Left renal pelvis (tissue), 4 donors: Measurements from ENCODE around the gene PHAF1. TPM values are rescaled to one million over a fixed set of nuclear protein-coding genes. Genes with fewer than 3 reads are reported as not detected.

Experiments used
- DNase-seq, 4 donors: peaks; one replicate each; pipeline ENCODE4 v3.0.0-alpha.2; 2013; ENCODE audit warnings: low read depth in 4 of 4, low spot score in 3 of 4
- polyA plus RNA-seq, 4 donors: library from polyadenylated mRNA; unstranded; fragments of 120-200 nt; gene quantifications; one replicate each; pipeline ENCODE4 v1.2.1, GENCODE V29; 2013; ENCODE audit not compliant: insufficient read length in 4 of 4

Gene PHAF1
- polyA plus RNA-seq, 4 donors: 21.4 to 28.3 (median 24.6) TPM

GRCh38 chr16:67177743-67178699, 68.3 kb downstream of the PHAF1 start:
- no peak for DNase-seq

- no peak for DNase-seq
Measured at GRCh38 chr16:67179421-67180080, 69.8 kb downstream of the PHAF1 start.

GRCh38 chr16:67180166-67180565, 70.4 kb downstream of the PHAF1 start:
- DNase-seq: no peak

- no peak for DNase-seq
Measured at GRCh38 chr16:67181346-67181745, 71.6 kb downstream of the PHAF1 start.

GRCh38 chr16:67182288-67182687, 72.5 kb downstream of the PHAF1 start:
- no peak for DNase-seq

GRCh38 chr16:67183284-67183626, 73.5 kb downstream of the PHAF1 start:
- no peak for DNase-seq

- peak; percentile 89 to 93 (median 92) for DNase-seq
Measured at GRCh38 chr16:67183627-67184452, 74.1 kb downstream of the PHAF1 start, which contains the start of gene MATCAP1. TSS of gene MATCAP1 (minus strand) at chr16:67183963. CDS start at chr16:67180610, 3,353 bp downstream.

GRCh38 chr16:67184453-67184994, 74.8 kb downstream of the PHAF1 start:
- no peak for DNase-seq

- peak in 2 of 4 donors; percentile 78 to 82 for DNase-seq
Measured at GRCh38 chr16:67184995-67185650, 75.4 kb downstream of the PHAF1 start.

GRCh38 chr16:67185651-67186134, 76.0 kb downstream of the PHAF1 start:
- DNase-seq: no peak

- no peak for DNase-seq
Measured at GRCh38 chr16:67186550-67186950, 76.8 kb downstream of the PHAF1 start.

GRCh38 chr16:67187175-67187890, 77.6 kb downstream of the PHAF1 start:
- no peak for DNase-seq

GRCh38 chr16:67188323-67188722, 78.6 kb downstream of the PHAF1 start:
- DNase-seq: no peak

- DNase-seq: no peak
Measured at GRCh38 chr16:67188798-67189197, 79.1 kb downstream of the PHAF1 start.

- DNase-seq: no peak
Measured at GRCh38 chr16:67190041-67190440, 80.3 kb downstream of the PHAF1 start, which contains the start of gene EXOC3L1. TSS of gene EXOC3L1 (minus strand) at chr16:67190136. CDS start at chr16:67189676, 460 bp downstream.

GRCh38 chr16:67190448-67191399, 81.0 kb downstream of the PHAF1 start:
- no peak for DNase-seq

- no peak for DNase-seq
Measured at GRCh38 chr16:67191411-67191994, 81.8 kb downstream of the PHAF1 start.
